Suprapubic skin (tissue), 4 donors: ENCODE measurements around the gene SLC2A4.

Experiments
- EP300 ChIP-seq: sonication (generic); formaldehyde crosslinking; IDR thresholded peaks from one replicate; pipeline ENCODE4 v1.6.1; 2017; ENCODE audit warnings: antibody characterized with exemption
- POLR2A ChIP-seq, 2 donors: fragments of 450-650 bp; IDR thresholded peaks; one replicate each; pipeline ENCODE4 v1.6.1; 2017; ENCODE audit warnings: antibody characterized with exemption in 2 of 2, mild to moderate bottlenecking in 2 of 2, moderate library complexity in 2 of 2
- POLR2AphosphoS5 ChIP-seq, 3 donors: sonication (generic); formaldehyde crosslinking; IDR thresholded peaks; one replicate each; pipeline ENCODE4 v1.6.1; 2017; ENCODE audit warnings: antibody characterized with exemption in 3 of 3
- TF ChIP-seq, protein P1 (sequence below), 2 donors: fragments of 200-600 bp in 1 of 2; fragments of 450-650 bp in 1 of 2; sonication (generic) in 1 of 2; IDR thresholded peaks; one replicate each; pipeline ENCODE4 v1.5.1; 2016 to 2019; ENCODE audit warnings: antibody characterized with exemption in 2 of 2, mild to moderate bottlenecking in 1 of 2, moderate library complexity in 1 of 2

DNA sequence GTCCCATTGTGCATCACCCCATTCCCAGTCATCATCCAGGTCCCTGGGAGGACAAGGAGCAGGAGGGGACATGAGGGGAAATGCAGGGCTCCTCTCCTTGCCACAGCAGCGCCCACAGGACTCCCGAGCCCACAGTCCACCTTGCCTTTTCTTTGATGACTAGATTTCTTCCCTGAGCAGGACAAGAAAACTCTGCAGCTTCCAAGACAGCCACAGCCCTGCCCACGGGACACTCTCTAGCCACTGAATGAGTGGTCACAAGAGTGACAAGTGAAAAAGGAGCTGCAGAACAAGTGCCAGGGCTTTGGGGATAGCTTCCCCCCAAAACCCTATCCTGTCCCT, 42.9 kb downstream of the SLC2A4 start:
- TF ChIP-seq POLR2A (IDR thresholded peaks at IDR 0.05) (no peak), EP300 (no peak), POLR2AphosphoS5 (IDR thresholded peaks at IDR 0.05) (no peak)
- TF ChIP-seq, protein P1, sequence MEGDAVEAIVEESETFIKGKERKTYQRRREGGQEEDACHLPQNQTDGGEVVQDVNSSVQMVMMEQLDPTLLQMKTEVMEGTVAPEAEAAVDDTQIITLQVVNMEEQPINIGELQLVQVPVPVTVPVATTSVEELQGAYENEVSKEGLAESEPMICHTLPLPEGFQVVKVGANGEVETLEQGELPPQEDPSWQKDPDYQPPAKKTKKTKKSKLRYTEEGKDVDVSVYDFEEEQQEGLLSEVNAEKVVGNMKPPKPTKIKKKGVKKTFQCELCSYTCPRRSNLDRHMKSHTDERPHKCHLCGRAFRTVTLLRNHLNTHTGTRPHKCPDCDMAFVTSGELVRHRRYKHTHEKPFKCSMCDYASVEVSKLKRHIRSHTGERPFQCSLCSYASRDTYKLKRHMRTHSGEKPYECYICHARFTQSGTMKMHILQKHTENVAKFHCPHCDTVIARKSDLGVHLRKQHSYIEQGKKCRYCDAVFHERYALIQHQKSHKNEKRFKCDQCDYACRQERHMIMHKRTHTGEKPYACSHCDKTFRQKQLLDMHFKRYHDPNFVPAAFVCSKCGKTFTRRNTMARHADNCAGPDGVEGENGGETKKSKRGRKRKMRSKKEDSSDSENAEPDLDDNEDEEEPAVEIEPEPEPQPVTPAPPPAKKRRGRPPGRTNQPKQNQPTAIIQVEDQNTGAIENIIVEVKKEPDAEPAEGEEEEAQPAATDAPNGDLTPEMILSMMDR (IDR thresholded peaks at IDR 0.05) = no peak
